Mesendoderm (in vitro differentiated cells): ENCODE data around the gene LDLRAD4.
A peak's percentile ranks its signal among the peaks of the same experiment; 100 is the strongest.

Source experiments
- DNase-seq: peaks from one replicate; pipeline ENCODE4 v3.0.0; 2013
- H2AK5ac ChIP-seq: 2 replicates; pipeline ENCODE4 v1.6.1; 2013; ENCODE audit warnings: low read length, inconsistent platforms
- H2BK120ac ChIP-seq: 2 replicates; pipeline ENCODE4 v1.6.1; 2013; ENCODE audit warnings: low read depth, mild to moderate bottlenecking, low read length, moderate library complexity, mixed read lengths
- H2BK15ac ChIP-seq: replicated peaks from 2 replicates; pipeline ENCODE4 v1.6.1; 2013; ENCODE audit warnings: low read depth, mild to moderate bottlenecking, moderate library complexity
- H2BK5ac ChIP-seq: 2 replicates; pipeline ENCODE4 v1.6.1; 2013; ENCODE audit warnings: low read length, inconsistent platforms
- H3K18ac ChIP-seq: 2 replicates; pipeline ENCODE4 v1.6.1; 2013; ENCODE audit warnings: mild to moderate bottlenecking, low read length, mixed read lengths
- H3K23ac ChIP-seq: one replicate; pipeline ENCODE4 v1.6.1; 2013; ENCODE audit warnings: low read length
- H3K27ac ChIP-seq: 2 replicates; pipeline ENCODE4 v1.5.1; 2013; ENCODE audit warnings: low read depth, mild to moderate bottlenecking, inconsistent platforms, low read length, moderate library complexity
- H3K27me3 ChIP-seq: 2 replicates; pipeline ENCODE4 v1.6.1; 2013; ENCODE audit warnings: low read length, control low read depth, mild to moderate bottlenecking, inconsistent platforms; ENCODE audit not compliant: insufficient read depth, poor library complexity
- H3K36me3 ChIP-seq: 2 replicates; pipeline ENCODE4 v1.6.1; 2013; ENCODE audit warnings: low read length, inconsistent platforms; ENCODE audit not compliant: control insufficient read depth, insufficient read depth
- H3K4ac ChIP-seq: one replicate; pipeline ENCODE4 v1.6.1; 2013; ENCODE audit warnings: low read depth, mild to moderate bottlenecking, low read length, moderate library complexity
- H3K4me1 ChIP-seq: 2 replicates; pipeline ENCODE4 v1.6.1; 2013; ENCODE audit warnings: low read depth, low read length, inconsistent platforms; ENCODE audit not compliant: control insufficient read depth
- H3K4me2 ChIP-seq: 2 replicates; pipeline ENCODE4 v1.6.1; 2013; ENCODE audit warnings: low read length
- H3K4me3 ChIP-seq: 2 replicates; pipeline ENCODE4 v1.5.1; 2013; ENCODE audit warnings: mild to moderate bottlenecking, low read length
- H3K56ac ChIP-seq: one replicate; pipeline ENCODE4 v1.6.1; 2013; ENCODE audit warnings: low read length
- H3K79me1 ChIP-seq: 2 replicates; pipeline ENCODE4 v1.6.1; 2013; ENCODE audit warnings: low read length, inconsistent platforms
- H3K79me2 ChIP-seq: 2 replicates; pipeline ENCODE4 v1.6.1; 2013; ENCODE audit warnings: mild to moderate bottlenecking, low read length; ENCODE audit not compliant: control insufficient read depth, insufficient read depth
- H3K9ac ChIP-seq: 2 replicates; pipeline ENCODE4 v1.6.1; 2013; ENCODE audit warnings: low read length, inconsistent platforms
- H4K5ac ChIP-seq: one replicate; pipeline ENCODE4 v1.6.1; 2013; ENCODE audit warnings: low read length
- H4K8ac ChIP-seq: one replicate; pipeline ENCODE4 v1.6.1; 2013; ENCODE audit warnings: low read depth, mild to moderate bottlenecking, control low read depth, low read length, moderate library complexity
- WGBS: extraction: QIAGEN DNeasy Blood & Tissue Kit; methylation state at CpG from one replicate; pipeline ENCODE4 v1.1.7; 2013; ENCODE audit warnings: low lambda C conversion rate, missing lambda C conversion rate; ENCODE audit not compliant: insufficient coverage; ENCODE audit errors: extremely low coverage; 5-methylcytosine and 5-hydroxymethylcytosine counted together

The LDLRAD4 gene

DNA sequence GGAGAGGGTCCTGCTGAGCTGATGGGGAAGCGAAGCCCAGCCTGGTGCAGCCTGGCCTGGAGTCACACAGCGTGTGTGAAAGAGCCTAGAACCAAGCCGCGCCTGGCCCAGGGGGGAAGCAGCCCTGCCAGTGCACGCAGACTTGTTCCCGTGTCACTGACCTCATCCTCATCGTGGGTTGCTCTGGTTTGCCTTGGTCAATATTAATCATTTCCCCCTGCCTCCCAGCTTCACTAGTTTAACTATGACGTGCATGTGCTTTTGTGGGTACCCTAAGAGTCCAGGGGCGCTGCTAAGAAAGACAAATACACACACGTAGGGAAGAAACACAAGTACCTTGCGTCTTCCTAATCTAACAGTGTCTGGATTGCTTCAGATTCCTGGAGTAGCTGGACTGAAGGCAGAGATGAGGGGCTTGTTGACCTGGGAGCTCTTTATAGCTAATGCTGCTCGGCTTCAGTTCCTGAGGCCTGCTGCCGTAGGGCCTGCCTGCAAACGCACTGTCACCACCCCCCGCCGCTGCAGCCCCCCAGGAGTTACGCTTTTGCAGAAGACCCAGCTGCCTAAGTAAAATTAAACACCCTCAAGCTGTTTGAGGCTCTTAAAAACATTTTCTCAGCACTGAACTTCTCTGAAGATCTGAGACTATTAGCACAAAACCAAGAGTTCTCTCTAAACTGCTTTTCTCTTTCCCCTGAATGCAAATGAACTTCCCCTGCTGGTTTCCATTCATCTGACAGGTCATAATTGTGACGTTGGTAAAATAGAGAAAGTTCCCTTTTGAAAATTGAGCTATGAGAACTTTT, 348.6 kb downstream of the LDLRAD4 start:
- no peaks in the 10 kb centered on the region for H3K79me2 ChIP-seq
- H2BK5ac ChIP-seq = no peak overlapping the region
- no peaks in the 10 kb centered on the region for H3K27me3 ChIP-seq
- no peak overlapping the region for H2BK15ac ChIP-seq
- H4K5ac ChIP-seq = no peak overlapping the region
- no peak overlapping the region for H3K23ac ChIP-seq
- H3K4me3 ChIP-seq = no peak overlapping the region
- H3K56ac ChIP-seq = no peak overlapping the region
- no peaks in the 10 kb centered on the region for H3K4me1 ChIP-seq
- H4K8ac ChIP-seq = no peak overlapping the region
- H3K36me3 ChIP-seq = no peaks in the 10 kb centered on the region
- H3K4me2 ChIP-seq = no peak overlapping the region
- no peak overlapping the region for H3K4ac ChIP-seq
- H3K18ac ChIP-seq = no peak overlapping the region
- H2BK120ac ChIP-seq = no peak overlapping the region
- H3K9ac ChIP-seq = no peak overlapping the region
- no peak for DNase-seq
- WGBS = no CpG with 5 or more reads among the region's 18 CpGs
- H3K79me1 ChIP-seq = no peaks in the 10 kb centered on the region
- H2AK5ac ChIP-seq = no peak overlapping the region
- H3K27ac ChIP-seq = no peak overlapping the region

- H3K4me2 ChIP-seq = no peak overlapping the region
- no peaks in the 10 kb centered on the region for H3K4me1 ChIP-seq
- no peak overlapping the region for H3K9ac ChIP-seq
- H3K79me1 ChIP-seq = no peaks in the 10 kb centered on the region
- H4K8ac ChIP-seq = no peak overlapping the region
- no peaks in the 10 kb centered on the region for H3K27me3 ChIP-seq
- no peak overlapping the region for H2BK120ac ChIP-seq
- WGBS = no CpG with 5 or more reads among the region's 14 CpGs
- no peak overlapping the region for H3K18ac ChIP-seq
- no peak overlapping the region for H3K23ac ChIP-seq
- no peaks in the 10 kb centered on the region for H3K79me2 ChIP-seq
- H4K5ac ChIP-seq = no peak overlapping the region
- DNase-seq = no peak
- H3K4ac ChIP-seq = no peak overlapping the region
- H2BK5ac ChIP-seq = no peak overlapping the region
- no peak overlapping the region for H3K27ac ChIP-seq
- H3K4me3 ChIP-seq = no peak overlapping the region
- no peak overlapping the region for H3K56ac ChIP-seq
- H3K36me3 ChIP-seq = no peaks in the 10 kb centered on the region
- H2AK5ac ChIP-seq = no peak overlapping the region
- no peak overlapping the region for H2BK15ac ChIP-seq
Observed at GRCh38 chr18:13568443-13569392, 350.2 kb downstream of the LDLRAD4 start.

DNA sequence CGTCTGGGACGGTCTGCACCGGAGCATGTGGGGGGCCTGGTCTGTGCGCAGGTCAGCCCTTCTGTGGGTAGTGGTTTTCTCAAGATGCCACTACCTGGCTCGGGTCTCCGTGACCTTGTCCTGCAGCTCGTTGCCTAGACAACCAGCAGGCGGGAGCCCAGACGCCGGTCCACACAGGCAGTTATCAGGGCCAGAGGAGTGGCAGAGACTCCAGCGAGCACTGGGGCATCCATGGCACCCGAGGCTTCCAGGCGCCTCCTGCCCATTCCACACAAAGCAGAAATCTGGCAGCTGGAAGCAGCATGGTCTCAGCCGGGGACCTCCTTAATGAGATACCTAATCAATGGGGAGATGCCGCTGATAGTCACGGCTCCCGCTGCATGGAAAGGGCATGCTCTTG, 351.7 kb downstream of the LDLRAD4 start:
- H3K79me1 ChIP-seq = no peaks in the 10 kb centered on the region
- no peaks in the 10 kb centered on the region for H3K36me3 ChIP-seq
- H4K8ac ChIP-seq = no peak overlapping the region
- no peak overlapping the region for H2BK120ac ChIP-seq
- H3K56ac ChIP-seq = no peak overlapping the region
- no peak overlapping the region for H3K9ac ChIP-seq
- H3K27me3 ChIP-seq = no peaks in the 10 kb centered on the region
- H3K79me2 ChIP-seq = no peaks in the 10 kb centered on the region
- no peak overlapping the region for H3K27ac ChIP-seq
- H2AK5ac ChIP-seq = no peak overlapping the region
- peak; percentile 49 for DNase-seq
- no peak overlapping the region for H3K4me2 ChIP-seq
- no peaks in the 10 kb centered on the region for H3K4me1 ChIP-seq
- H3K18ac ChIP-seq = no peak overlapping the region
- no peak overlapping the region for H3K4ac ChIP-seq
- H3K4me3 ChIP-seq = no peak overlapping the region
- no peak overlapping the region for H2BK15ac ChIP-seq
- no peak overlapping the region for H4K5ac ChIP-seq
- WGBS = no CpG with 5 or more reads among the region's 17 CpGs
- no peak overlapping the region for H2BK5ac ChIP-seq
- no peak overlapping the region for H3K23ac ChIP-seq

DNA sequence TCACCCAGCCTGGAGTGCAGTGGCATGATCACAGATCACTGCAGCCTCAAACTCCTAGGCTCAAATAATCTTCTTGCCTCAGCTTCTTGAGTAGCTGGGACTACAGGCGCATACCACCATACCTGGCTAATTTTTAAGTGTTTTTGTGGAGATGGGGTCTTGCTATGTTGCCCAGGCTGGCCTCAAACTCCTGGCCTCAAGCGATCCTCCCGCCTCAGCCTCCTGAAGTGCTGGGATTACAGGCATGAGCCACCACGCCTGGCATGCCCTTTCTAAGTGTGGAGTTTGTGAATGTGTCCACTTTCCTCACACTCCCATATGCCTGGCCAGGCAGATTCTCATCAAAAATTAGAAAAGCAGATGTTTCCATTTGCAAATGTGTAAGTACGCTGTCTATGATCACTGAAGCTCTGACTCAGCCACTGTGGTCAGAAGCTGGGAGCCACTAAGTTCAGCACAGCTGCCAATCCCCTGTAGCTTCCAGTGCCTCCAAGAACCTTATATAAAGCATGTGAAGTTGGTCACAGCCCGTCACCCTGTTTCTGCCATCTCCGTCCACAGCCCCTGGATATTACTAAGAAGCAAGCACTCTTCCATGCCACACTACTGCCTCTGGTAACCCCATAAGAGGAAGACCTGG, 352.4 kb downstream of the LDLRAD4 start:
- no peak overlapping the region for H3K4me2 ChIP-seq
- no peaks in the 10 kb centered on the region for H3K27me3 ChIP-seq
- no peak overlapping the region for H3K56ac ChIP-seq
- H2BK5ac ChIP-seq = no peak overlapping the region
- no peaks in the 10 kb centered on the region for H3K79me1 ChIP-seq
- no peak for DNase-seq
- no peak overlapping the region for H3K27ac ChIP-seq
- no peaks in the 10 kb centered on the region for H3K79me2 ChIP-seq
- no peaks in the 10 kb centered on the region for H3K4me1 ChIP-seq
- no peak overlapping the region for H3K23ac ChIP-seq
- H3K36me3 ChIP-seq = no peaks in the 10 kb centered on the region
- H3K9ac ChIP-seq = no peak overlapping the region
- H2BK120ac ChIP-seq = no peak overlapping the region
- whole genome bisulfite sequencing = no CpG with 5 or more reads among the region's 7 CpGs
- no peak overlapping the region for H3K4me3 ChIP-seq
- H4K5ac ChIP-seq = no peak overlapping the region
- H4K8ac ChIP-seq = no peak overlapping the region
- no peak overlapping the region for H2AK5ac ChIP-seq
- H3K4ac ChIP-seq = no peak overlapping the region
- H3K18ac ChIP-seq = no peak overlapping the region
- no peak overlapping the region for H2BK15ac ChIP-seq

GRCh38 chr18:13572148-13572547, 353.6 kb downstream of the LDLRAD4 start:
- H3K27me3 ChIP-seq = no peaks in the 10 kb centered on the region
- H3K79me2 ChIP-seq = no peaks in the 10 kb centered on the region
- H2AK5ac ChIP-seq = no peak overlapping the region
- no peak for DNase-seq
- no peaks in the 10 kb centered on the region for H3K36me3 ChIP-seq
- no peak overlapping the region for H4K8ac ChIP-seq
- H4K5ac ChIP-seq = no peak overlapping the region
- H3K56ac ChIP-seq = no peak overlapping the region
- H2BK5ac ChIP-seq = no peak overlapping the region
- no peak overlapping the region for H3K4ac ChIP-seq
- H3K4me1 ChIP-seq = no peaks in the 10 kb centered on the region
- no peak overlapping the region for H2BK120ac ChIP-seq
- no peak overlapping the region for H3K18ac ChIP-seq
- no peak overlapping the region for H3K4me2 ChIP-seq
- no peak overlapping the region for H3K23ac ChIP-seq
- H3K27ac ChIP-seq = no peak overlapping the region
- WGBS = no CpG with 5 or more reads among the region's 5 CpGs
- H3K9ac ChIP-seq = no peak overlapping the region
- H2BK15ac ChIP-seq = no peak overlapping the region
- H3K79me1 ChIP-seq = no peaks in the 10 kb centered on the region
- H3K4me3 ChIP-seq = no peak overlapping the region
